PC-3 (cell line): ENCODE measurements around the gene ZC3H11A. TPM values are rescaled to one million over a fixed set of nuclear protein-coding genes. Genes with fewer than 3 reads are reported as not detected.

Experiments
- ATAC-seq: fragments of 200-7000 bp; cut with Tn5 transposase; 2 replicates; pipeline ENCODE4 v1.9.1; 2020; ENCODE audit warnings: mild to moderate bottlenecking, moderate library complexity
- BruUV-seq: library from RNA; stranded (reverse); fragments of 400-500 nt; replicated peaks from 2 replicates; lab custom pipeline; 2021; lab: Mats Ljungman, UMichigan
- CTCF ChIA-PET: fragments of 300-600 bp; sonication (Branson Sonifier 250); formaldehyde crosslinking; loops from one replicate; lab custom pipeline; 2022; ENCODE audit warnings: antibody characterized with exemption; lab: Charles Lee
- POLR2A ChIA-PET: fragments of 300-600 bp; sonication (Branson Sonifier 250); formaldehyde crosslinking; loops from one replicate; lab custom pipeline; 2022; ENCODE audit warnings: antibody characterized with exemption; ENCODE audit not compliant: unreplicated experiment; lab: Charles Lee
- DNase-seq: peaks from one replicate; pipeline ENCODE4 v3.0.0-alpha.2; 2015
- H2AFZ ChIP-seq: fragments of 300-600 bp; sonication (generic); 2 replicates; pipeline ENCODE4 v1.6.0; 2016; ENCODE audit warnings: antibody characterized with exemption, low read length
- H3F3A ChIP-seq: fragments of 300-600 bp; sonication (generic); one replicate; pipeline ENCODE4 v1.6.0; 2017; ENCODE audit warnings: antibody characterized with exemption, low read length, control low read depth, mild to moderate bottlenecking; ENCODE audit not compliant: unreplicated experiment
- H3K27ac ChIP-seq: fragments of 300-600 bp; sonication (generic); 2 replicates; pipeline ENCODE4 v1.5.1; 2016; ENCODE audit warnings: mild to moderate bottlenecking, low read length
- H3K27me3 ChIP-seq: fragments of 300-600 bp; sonication (generic); 2 replicates; pipeline ENCODE4 v1.6.1; 2016; ENCODE audit warnings: low read length, mixed read lengths
- H3K36me3 ChIP-seq: fragments of 300-600 bp; sonication (generic); 2 replicates; pipeline ENCODE4 v1.6.1; 2016; ENCODE audit warnings: low read depth, mixed run types, low read length, mixed read lengths
- H3K4me1 ChIP-seq: fragments of 300-600 bp; sonication (generic); 2 replicates; pipeline ENCODE4 v1.5.1; 2016; ENCODE audit warnings: low read length; ENCODE audit not compliant: insufficient read depth
- H3K4me2 ChIP-seq: fragments of 300-600 bp; sonication (generic); 2 replicates; pipeline ENCODE4 v1.6.0; 2016; ENCODE audit warnings: low read length
- H3K4me3 ChIP-seq: fragments of 300-600 bp; sonication (generic); 2 replicates; pipeline ENCODE4 v1.5.1; 2016; ENCODE audit warnings: mild to moderate bottlenecking, low read length, mixed read lengths
- H3K79me2 ChIP-seq: fragments of 300-600 bp; sonication (generic); 2 replicates; pipeline ENCODE4 v1.6.1; 2017; ENCODE audit warnings: low read length, mixed read lengths
- H3K9ac ChIP-seq: fragments of 300-600 bp; sonication (generic); 2 replicates; pipeline ENCODE4 v1.6.0; 2016; ENCODE audit warnings: mild to moderate bottlenecking, low read length
- H3K9me2 ChIP-seq: fragments of 300-600 bp; sonication (generic); replicated peaks from 2 replicates; pipeline ENCODE4 v1.6.1; 2016; ENCODE audit warnings: mixed run types, low read length, mixed read lengths
- H3K9me3 ChIP-seq: fragments of 300-600 bp; sonication (generic); 2 replicates; pipeline ENCODE4 v1.6.1; 2016; ENCODE audit warnings: low read length, mixed read lengths
- H4K20me1 ChIP-seq: fragments of 300-600 bp; sonication (generic); 2 replicates; pipeline ENCODE4 v1.6.1; 2016; ENCODE audit warnings: low read length, mixed read lengths
- CTCF ChIP-seq: fragments of 300-600 bp; sonication (generic); conservative IDR thresholded peaks from 2 replicates; pipeline ENCODE4 v1.5.1; 2017; ENCODE audit warnings: antibody characterized with exemption, low read depth, mild to moderate bottlenecking, low read length
- EZH2 ChIP-seq: fragments of 300-600 bp; sonication (generic); IDR thresholded peaks from one replicate; pipeline ENCODE4 v1.6.1; 2017; ENCODE audit warnings: antibody characterized with exemption, mild to moderate bottlenecking, low read length; ENCODE audit not compliant: unreplicated experiment
- EZH2phosphoT487 ChIP-seq: fragments of 300-600 bp; sonication (generic); IDR thresholded peaks from 2 replicates; pipeline ENCODE4 v1.6.1; 2018; ENCODE audit warnings: mild to moderate bottlenecking, antibody characterized with exemption, low read length, borderline replicate concordance
- intact Hi-C: fragments of 100-400 bp; cut with micrococcal nuclease; formaldehyde crosslinking; loops from 2 replicates; pipeline ENCODE4 v1.9.0; 2023
- total RNA-seq: library from RNA; depleted of rRNA; stranded (reverse); fragments of >200 nt; gene quantifications from 2 replicates; pipeline ENCODE4 v1.2.3, GENCODE V29; 2014

ZC3H11A gene
- total RNA-seq, 1 experiment from 2014 or later: 77.9 TPM

GRCh38 chr1:203778789-203779188, 16.6 kb upstream of the ZC3H11A start:
- intact Hi-C loops: no loop called here
- no peak for DNase-seq
- ChIA-PET POLR2A (no interaction called here), CTCF (no interaction called here)
- Histone ChIP-seq H3F3A (no peaks in the 10 kb centered on the region), H3K27ac (no peak overlapping the region), H3K79me2 (no peaks in the 10 kb centered on the region), H2AFZ (no peak overlapping the region), H3K4me1 (no peaks in the 10 kb centered on the region), H4K20me1 (no peaks in the 10 kb centered on the region), H3K9ac (no peak overlapping the region), H3K36me3 (no peaks in the 10 kb centered on the region), H3K9me3 (no peaks in the 10 kb centered on the region), H3K27me3 (no peaks in the 10 kb centered on the region), H3K4me2 (no peak overlapping the region), H3K9me2 (no peaks in the 10 kb centered on the region), H3K4me3 (no peak overlapping the region)
- TF ChIP-seq EZH2 (no peak), CTCF (no peak)
- ATAC-seq: no peak
- BruUV-seq: no TSS peak

DNA sequence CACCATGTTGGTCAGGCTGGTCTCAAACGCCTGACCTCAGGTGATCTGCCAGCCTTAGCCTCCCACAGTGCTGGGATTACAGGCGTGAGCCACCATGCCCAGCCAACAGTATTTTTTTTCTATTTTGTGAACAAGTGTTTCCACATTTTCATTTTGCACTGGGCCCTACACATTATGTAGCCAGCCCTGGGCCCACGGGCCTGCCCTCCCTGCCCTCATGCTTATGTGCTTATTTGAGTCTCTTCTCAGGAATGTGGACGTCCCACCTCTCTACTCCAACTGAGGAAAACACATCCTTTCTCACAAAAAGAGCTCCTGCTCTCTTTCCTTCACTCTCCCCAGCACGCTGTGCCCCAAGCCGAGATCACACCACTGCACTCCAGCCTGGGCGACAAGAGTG, 13.5 kb upstream of the ZC3H11A start:
- Histone ChIP-seq H3K9me3 (no peaks in the 10 kb centered on the region), H3K9me2 (no peaks in the 10 kb centered on the region), H3K27me3 (no peaks in the 10 kb centered on the region), H2AFZ (no peak overlapping the region), H4K20me1 (no peaks in the 10 kb centered on the region), H3K27ac (no peak overlapping the region), H3K4me3 (no peak overlapping the region), H3K4me1 (no peaks in the 10 kb centered on the region), H3K9ac (no peak overlapping the region), H3F3A (no peaks in the 10 kb centered on the region), H3K79me2 (no peaks in the 10 kb centered on the region), H3K4me2 (no peak overlapping the region), H3K36me3 (no peaks in the 10 kb centered on the region)
- TF ChIP-seq CTCF: no peak
- no peak for TF ChIP-seq EZH2
- TF ChIP-seq EZH2phosphoT487: no peak
- CTCF ChIA-PET: no interaction called here
- no TSS peak for BruUV-seq
- ATAC-seq (no peak), DNase-seq (no peak)
- intact Hi-C loops: no loop called here
- POLR2A ChIA-PET: no interaction called here

- no peak for TF ChIP-seq EZH2
- TF ChIP-seq CTCF: no peak
- no peak for TF ChIP-seq EZH2phosphoT487
- no peak overlapping the region for H3K4me2 ChIP-seq
- H3K9me2 ChIP-seq: no peaks in the 10 kb centered on the region
- no peak overlapping the region for H3K4me3 ChIP-seq
- intact Hi-C loops: loop anchor here (10.0 kb wide), 2 partner anchors 165 to 255 kb away; partner anchors contain the start of gene ATP2B4
- ATAC-seq (no peak), DNase-seq (no peak)
- peaks cover 2% of the 10 kb centered on the region; the same call in 1 of the 2 replicates for H3K79me2 ChIP-seq
- no peaks in the 10 kb centered on the region for H3K27me3 ChIP-seq
- no peaks in the 10 kb centered on the region for H4K20me1 ChIP-seq
- ChIA-PET POLR2A (interaction anchor here (0.6 kb wide), 1 partner anchor 241 kb away, joined by 3 read pairs; no protein-coding TSS in a partner anchor), CTCF (no interaction called here)
- no TSS peak for BruUV-seq
- H3K4me1 ChIP-seq: peaks cover 3% of the 10 kb centered on the region; the same call in 1 of the 2 replicates
- H3K27ac ChIP-seq: no peak overlapping the region
- H2AFZ ChIP-seq: no peak overlapping the region
- no peaks in the 10 kb centered on the region for H3K9me3 ChIP-seq
- no peaks in the 10 kb centered on the region for H3F3A ChIP-seq
- no peak overlapping the region for H3K9ac ChIP-seq
- no peaks in the 10 kb centered on the region for H3K36me3 ChIP-seq
Observed at GRCh38 chr1:203789966-203790365, 5.5 kb upstream of the ZC3H11A start.
